ENCODE results near the gene AMPD2. TPM values are rescaled to one million over a fixed set of nuclear protein-coding genes. Genes with fewer than 3 reads are reported as not detected.

The AMPD2 gene
- total and polyA plus RNA-seq, 2 of the 8 experiments (the other 6 are each of a cell fraction or from before 2014, with no cell fraction given), result 37.2 to 67.7 TPM

- no peak overlapping the region for H2BK20ac ChIP-seq (ENCODE audit: low read length)
- H2AFZ ChIP-seq (ENCODE audit: low read length), result no peak overlapping the region
- WGBS, 2 experiments (ENCODE audit: extremely low coverage in 1 of 2, insufficient coverage in 1 of 2, insufficient read length in 1 of 2, insufficient replicate concordance in 2 of 2, low coverage in 1 of 2, low lambda C conversion rate in 2 of 2, missing lambda C conversion rate in 1 of 2), result 86% methylated on average over 5 of the region's 5 CpGs; no CpG with 5 or more reads in 1 of the 2 experiments
- H3K14ac ChIP-seq (ENCODE audit: insufficient read length), result no peak overlapping the region
- no peak for DNase-seq (ENCODE audit: low read depth in 1 of 2, low spot score in 2 of 2)
- no peaks in the 10 kb centered on the region for H3K4me1 ChIP-seq (replicated peaks in 1 of 4; ENCODE audit: control insufficient read depth in 3 of 4, insufficient read depth in 4 of 4, low read length in 3 of 4)
- no peak overlapping the region for H3K27ac ChIP-seq (ENCODE audit: low read depth, low read length)
- no peak overlapping the region for H3K18ac ChIP-seq (ENCODE audit: extremely low read depth, low read length)
- ChIA-PET POLR2A (ENCODE audit: partially characterized antibody) (interaction anchor here (0.9 to 3.7 kb wide), 2 partner anchors 10 to 18 kb away, joined by 3 to 11 read pairs; no protein-coding TSS in a partner anchor), CTCF (ENCODE audit: partially characterized antibody) (interaction anchor here (0.8 to 7.2 kb wide), 17 partner anchors 10 to 99 kb away, joined by 3 to 92 read pairs (median 4); no protein-coding TSS in a partner anchor)
- H2AK5ac ChIP-seq (ENCODE audit: low read depth, low read length), result no peak overlapping the region
- H2BK12ac ChIP-seq (ENCODE audit: low read depth, low read length), result no peak overlapping the region
- H3K4me3 ChIP-seq (ENCODE audit: extremely low read depth in 1 of 4, insufficient read depth in 2 of 4, low read depth in 3 of 4, low read length in 4 of 4), result no peak overlapping the region
- no peak overlapping the region for H4K8ac ChIP-seq (ENCODE audit: extremely low read depth, insufficient read depth, low read length)
- no peak overlapping the region for H2BK5ac ChIP-seq (ENCODE audit: low read depth, low read length)
- TF ChIP-seq POLR2A (IDR thresholded peaks at IDR 0.05; ENCODE audit: control extremely low read depth in 1 of 2, low read depth in 2 of 2, low read length in 2 of 2) (no peak), RAD21 (IDR thresholded peaks at IDR 0.05 in 1 of 2, conservative IDR thresholded peaks at IDR 0.05 in 1 of 2; ENCODE audit: low read depth in 2 of 2, low read length in 2 of 2) (peak; percentile 57 to 67), ASH2L (IDR thresholded peaks at IDR 0.05; ENCODE audit: low read length) (no peak), TEAD4 (IDR thresholded peaks at IDR 0.05; ENCODE audit: low read depth, low read length) (0 out of 2 replicates have a peak, but pooled peaks have one; percentile 13), CTCF (IDR thresholded peaks at IDR 0.05; ENCODE audit: control extremely low read depth in 1 of 3, insufficient read depth in 1 of 3, low read depth in 1 of 3, low read length in 3 of 3) (peak; percentile 36 to 64 (median 61)), SRF (IDR thresholded peaks at IDR 0.05; ENCODE audit: low read depth, low read length) (no peak), USF2 (IDR thresholded peaks at IDR 0.05; ENCODE audit: low read length) (no peak), POU5F1 (IDR thresholded peaks at IDR 0.05; ENCODE audit: low read depth, low read length) (no peak)
- H2BK120ac ChIP-seq (replicated peaks; ENCODE audit: low read depth, low read length), result no peak overlapping the region
- no peak overlapping the region for H3K56ac ChIP-seq (replicated peaks; ENCODE audit: insufficient read length, low read depth, low read length)
- peak; percentile 39 for FAIRE-seq
- no peak overlapping the region for H3K4me2 ChIP-seq (ENCODE audit: insufficient read depth in 1 of 2, low read depth in 2 of 2, low read length in 2 of 2)
- no peaks in the 10 kb centered on the region for H3K79me2 ChIP-seq (ENCODE audit: control insufficient read depth in 1 of 2, insufficient read depth in 2 of 2, low read length in 2 of 2)
- no peaks in the 10 kb centered on the region for H3K9me3 ChIP-seq (ENCODE audit: insufficient read depth in 2 of 2, low read depth in 1 of 2, low read length in 1 of 2)
- H3K79me1 ChIP-seq (ENCODE audit: low read depth, low read length), result no peaks in the 10 kb centered on the region
- no peaks in the 10 kb centered on the region for H3K23me2 ChIP-seq (ENCODE audit: low read depth, low read length)
- no peak overlapping the region for H3K23ac ChIP-seq (ENCODE audit: insufficient read length)
- no peak overlapping the region for H4K5ac ChIP-seq (ENCODE audit: insufficient read length, low read depth, low read length)
- H3K27me3 ChIP-seq (replicated peaks in 1 of 4; ENCODE audit: control insufficient read depth in 3 of 4, extremely low read depth in 1 of 4, insufficient read depth in 3 of 4, low read length in 3 of 4), result no peaks in the 10 kb centered on the region
- no peak overlapping the region for H3K4ac ChIP-seq (replicated peaks; ENCODE audit: insufficient read length, low read depth, low read length)
- no peak overlapping the region for H4K91ac ChIP-seq (replicated peaks; ENCODE audit: insufficient read length, low read length)
- H3K36me3 ChIP-seq (ENCODE audit: control insufficient read depth in 2 of 4, insufficient read depth in 4 of 4, low read length in 3 of 4), result peaks cover 0 to 11% (median 3%) of the 10 kb centered on the region in 4 experiments; a peak in 2 of 8 replicates
- no peaks in the 10 kb centered on the region for H4K20me1 ChIP-seq (replicated peaks in 1 of 2; ENCODE audit: control insufficient read depth in 1 of 2, insufficient read depth in 2 of 2, low read length in 2 of 2)
- H3K9ac ChIP-seq (replicated peaks in 1 of 4; ENCODE audit: extremely low read depth in 1 of 4, low read depth in 3 of 4, low read length in 3 of 4), result no peak overlapping the region
- no peak overlapping the region for H2BK15ac ChIP-seq (ENCODE audit: low read length)
Observed at GRCh38 chr1:109598655-109599054, 21.0 kb upstream of the AMPD2 start.

All from H1 (cell line).